Frontal cortex (tissue), 4 donors: ENCODE data around the gene ITPR1. TPM values are rescaled to one million over a fixed set of nuclear protein-coding genes. Genes with fewer than 3 reads are reported as not detected.
"Not testable (repeated sequence)": the region's sequence is repeated elsewhere in the genome, so short reads cannot be mapped to it uniquely, and the experiment has no call there.

Experiments
- DNase-seq, 2 donors: peaks; one replicate each; pipeline ENCODE4 v3.0.0; 2012; ENCODE audit warnings: low spot score in 2 of 2
- FAIRE-seq: peaks from 2 replicates; lab custom pipeline; 2012; peaks lifted over from hg19 to GRCh38; lab: Jason Lieb, UNC
- total RNA-seq: library from RNA; depleted of rRNA; stranded (reverse); fragments of >200 nt; gene quantifications from one replicate; pipeline ENCODE4 v1.2.3, GENCODE V29; 2014
- donor health status: control.
- donor health status: control.
- donor health status: control.

The ITPR1 gene
- total RNA-seq = 70.9 TPM

DNA sequence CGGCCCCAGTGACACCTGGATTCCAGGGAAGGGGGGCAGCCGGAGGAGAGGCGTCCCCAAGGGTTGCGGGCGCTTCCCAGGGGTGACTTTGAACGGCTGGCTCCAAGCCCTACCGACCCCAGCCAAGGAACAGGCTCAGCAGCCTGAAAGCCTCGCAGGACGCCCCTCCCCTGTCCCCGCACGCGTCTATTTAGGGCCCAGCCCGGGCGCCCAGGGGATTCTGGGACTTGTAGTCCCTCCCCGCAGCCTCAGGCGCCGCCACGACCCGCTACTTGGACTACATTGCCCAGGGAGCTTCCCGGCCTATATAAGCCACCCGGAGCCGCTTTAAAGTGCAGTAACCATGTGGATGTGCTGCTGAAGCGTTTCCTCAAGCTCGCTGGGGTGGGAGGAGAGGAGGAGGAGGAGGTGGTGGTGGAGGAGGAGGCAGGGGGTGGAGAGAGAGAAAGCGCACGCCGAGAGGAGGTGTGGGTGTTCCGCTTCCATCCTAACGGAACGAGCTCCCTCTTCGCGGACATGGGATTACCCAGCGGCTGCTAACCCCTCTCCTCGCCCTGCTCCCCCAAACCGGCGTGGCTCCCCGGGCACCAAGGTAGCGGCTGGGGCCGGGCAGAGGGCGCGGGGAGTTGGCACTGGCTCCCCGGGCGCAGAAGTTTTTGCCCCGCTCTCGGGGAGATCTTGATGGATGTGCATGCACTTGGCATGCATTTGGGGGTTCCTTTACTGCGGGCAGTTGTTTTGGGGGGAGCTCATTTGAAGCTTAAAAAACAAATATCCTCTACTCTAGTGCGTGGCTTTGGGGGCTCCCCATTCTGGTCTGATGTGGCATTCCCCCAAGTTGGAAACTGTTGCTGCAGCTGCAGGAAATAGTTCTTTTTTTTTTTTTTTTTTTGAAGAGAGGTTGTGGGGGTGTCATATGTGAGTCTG, at the start of gene ITPR1:
Gene ITPR1, plus strand, starts transcription at position 335 of the 927 bp plus-strand sequence. CDS start 23,144 bp downstream, outside the sequence.
- no peak for FAIRE-seq
- DNase-seq = peak; percentile 87 to 93

DNA sequence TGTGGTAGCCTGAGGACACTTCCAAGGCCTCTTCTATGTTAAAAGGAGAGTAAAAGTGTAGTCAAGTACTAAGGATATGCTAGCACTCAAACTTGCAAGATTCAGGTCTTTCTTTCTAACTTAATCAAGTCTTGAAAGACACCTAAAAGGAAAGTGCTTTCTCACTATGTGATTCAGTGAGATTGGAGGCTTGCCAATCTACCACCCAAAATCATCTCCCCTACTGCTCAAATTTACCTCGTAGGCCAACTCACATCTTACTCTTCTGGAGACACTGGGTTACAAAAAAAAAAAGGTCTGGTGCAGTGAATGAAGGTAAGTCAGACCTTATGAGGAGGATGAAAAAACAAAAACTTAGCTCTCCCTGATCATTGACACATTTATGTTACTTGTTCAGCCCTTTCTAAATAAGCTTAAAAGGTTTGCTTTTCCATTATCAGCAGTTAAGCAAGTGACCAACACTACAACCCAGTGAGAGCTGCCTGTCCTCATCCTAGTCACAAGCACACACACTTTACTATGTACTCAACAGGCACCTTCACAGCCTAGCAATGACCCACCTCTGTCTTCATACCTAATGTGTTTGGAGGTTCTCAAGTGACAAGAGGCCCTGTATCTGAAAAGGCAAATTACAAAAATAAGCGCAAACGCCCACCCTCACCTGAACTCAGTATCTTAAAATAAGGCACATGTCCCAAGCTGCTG, 45.7 kb upstream of the ITPR1 start:
- FAIRE-seq (no peak), DNase-seq (no peak)

DNA sequence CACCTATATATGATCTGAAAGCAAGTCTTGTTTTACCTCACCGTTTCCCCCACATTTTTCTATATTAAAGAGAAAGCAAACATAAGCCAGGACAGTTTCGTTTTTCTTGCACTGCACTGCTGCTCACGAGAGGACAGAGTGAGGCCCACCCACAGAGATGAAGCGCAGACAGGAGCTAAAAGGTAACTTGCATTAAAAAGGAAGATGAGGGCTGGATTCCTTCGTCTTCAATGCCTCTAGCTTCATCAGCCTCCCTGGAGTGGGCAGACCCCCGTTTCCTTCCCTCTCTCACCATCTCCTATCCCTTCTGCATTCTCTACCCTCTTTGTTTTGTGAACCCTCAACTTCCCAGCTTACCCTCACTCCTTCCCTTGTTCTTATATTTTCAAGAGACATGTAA, 45.0 kb upstream of the ITPR1 start:
- FAIRE-seq (no peak), DNase-seq (no peak)

DNA sequence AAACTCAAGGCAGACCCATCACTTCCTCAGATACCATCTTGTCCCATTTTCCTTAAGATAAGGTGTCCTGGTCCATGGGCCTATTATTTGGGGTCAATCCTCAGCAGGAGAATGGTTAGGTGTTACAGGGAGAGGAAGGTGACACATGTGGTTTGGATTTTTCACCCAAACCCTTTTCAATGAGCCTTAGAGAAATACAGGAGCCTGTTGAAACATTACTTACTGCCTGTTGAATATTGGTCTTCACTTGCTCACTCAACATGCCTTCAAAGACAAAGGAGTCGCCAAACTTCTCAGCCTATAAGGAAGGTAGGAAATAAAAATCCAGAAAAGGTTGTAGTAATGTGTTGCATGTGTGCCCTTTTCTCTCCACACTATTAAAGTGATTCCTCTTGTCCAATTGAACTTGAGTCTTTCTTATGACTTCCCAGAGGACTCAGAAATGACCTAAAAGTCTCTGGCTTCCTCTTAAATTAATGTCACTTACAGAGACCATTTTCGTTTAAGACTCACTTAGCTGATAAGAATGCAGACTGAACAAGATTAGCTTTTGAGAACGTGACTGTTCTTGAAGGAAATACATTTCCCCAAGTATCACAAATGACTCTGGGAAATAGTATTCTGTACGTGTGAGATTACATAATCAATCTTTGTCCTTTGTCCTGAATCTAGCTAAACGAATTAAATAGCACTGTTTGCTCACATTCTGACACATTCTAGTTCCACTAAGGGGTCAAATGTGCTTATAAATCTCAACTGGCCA, 43.9 kb upstream of the ITPR1 start:
- no peak for DNase-seq
- FAIRE-seq = no peak

DNA sequence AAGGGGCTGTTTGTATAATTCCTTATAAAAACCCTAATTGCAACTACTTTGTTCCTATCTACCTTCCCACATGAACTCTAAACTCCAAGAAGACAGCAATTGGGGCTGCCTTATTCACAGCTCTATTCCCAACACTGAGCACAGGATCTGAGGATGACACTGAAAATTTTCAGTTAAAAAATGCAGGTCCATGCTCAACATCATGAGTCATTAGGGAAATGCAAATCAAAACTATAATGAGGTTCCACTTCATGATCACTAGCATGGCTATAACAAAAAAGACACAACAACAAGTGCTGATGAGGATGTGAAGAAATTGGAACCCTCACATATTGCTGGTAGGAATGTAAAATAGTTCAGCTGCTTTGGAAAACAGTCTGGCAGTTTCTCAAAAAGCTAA, 39.0 kb upstream of the ITPR1 start:
- DNase-seq (no peak), FAIRE-seq (no peak)

DNA sequence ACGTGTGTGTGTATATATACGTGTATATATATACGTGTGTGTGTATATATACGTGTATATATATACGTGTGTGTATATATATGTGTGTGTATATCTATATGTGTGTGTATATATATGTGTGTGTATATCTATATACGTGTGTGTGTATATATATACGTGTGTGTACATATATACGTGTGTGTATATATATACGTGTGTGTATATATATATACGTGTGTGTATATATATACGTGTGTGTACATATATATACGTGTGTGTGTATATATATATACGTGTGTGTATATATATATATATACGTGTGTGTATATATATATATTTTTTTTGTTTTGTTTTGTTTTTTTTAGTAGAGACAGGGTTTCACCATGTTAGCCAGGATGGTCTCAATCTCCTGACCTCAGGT, 36.4 kb upstream of the ITPR1 start:
- peak; percentile 99 for FAIRE-seq
- DNase-seq = not testable (repeated sequence)

DNA sequence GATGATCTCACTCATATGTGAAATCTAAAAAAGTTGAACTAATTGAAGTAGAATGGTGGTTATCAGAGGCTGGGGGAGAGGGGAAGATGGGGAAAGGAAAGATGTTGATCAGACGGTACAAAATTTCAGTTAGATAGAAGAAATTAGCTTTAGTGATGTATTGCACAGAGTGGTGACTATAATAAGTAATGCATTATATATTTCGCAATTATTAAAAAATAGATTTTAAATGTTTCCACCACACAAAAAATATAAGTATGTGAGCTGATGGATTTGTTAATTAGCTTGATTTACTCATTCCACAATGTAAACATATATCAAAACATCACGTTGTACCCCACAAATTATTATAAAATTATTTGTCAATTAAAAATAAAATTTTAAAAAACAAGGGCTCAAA, 34.2 kb upstream of the ITPR1 start:
- FAIRE-seq = no peak
- no peak for DNase-seq

DNA sequence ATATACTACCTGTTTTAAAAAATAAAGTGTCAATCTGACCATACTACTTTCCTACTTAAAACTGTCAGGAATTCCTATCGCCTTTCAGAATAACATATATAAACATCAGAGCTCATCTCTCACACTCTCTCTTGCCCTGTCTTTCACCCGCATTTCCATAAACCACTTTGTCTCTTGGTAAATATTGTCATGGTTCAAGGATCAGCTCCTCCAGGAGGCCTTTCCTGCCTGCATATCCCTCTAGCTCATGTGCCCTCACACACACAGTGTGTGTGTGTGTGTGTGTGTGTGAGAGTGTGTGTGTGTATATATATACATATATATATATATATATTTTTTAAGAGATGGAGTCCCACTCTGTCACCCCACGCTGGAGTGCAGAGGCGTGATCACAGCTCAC, 32.8 kb upstream of the ITPR1 start:
- FAIRE-seq (no peak), DNase-seq (no peak)

DNA sequence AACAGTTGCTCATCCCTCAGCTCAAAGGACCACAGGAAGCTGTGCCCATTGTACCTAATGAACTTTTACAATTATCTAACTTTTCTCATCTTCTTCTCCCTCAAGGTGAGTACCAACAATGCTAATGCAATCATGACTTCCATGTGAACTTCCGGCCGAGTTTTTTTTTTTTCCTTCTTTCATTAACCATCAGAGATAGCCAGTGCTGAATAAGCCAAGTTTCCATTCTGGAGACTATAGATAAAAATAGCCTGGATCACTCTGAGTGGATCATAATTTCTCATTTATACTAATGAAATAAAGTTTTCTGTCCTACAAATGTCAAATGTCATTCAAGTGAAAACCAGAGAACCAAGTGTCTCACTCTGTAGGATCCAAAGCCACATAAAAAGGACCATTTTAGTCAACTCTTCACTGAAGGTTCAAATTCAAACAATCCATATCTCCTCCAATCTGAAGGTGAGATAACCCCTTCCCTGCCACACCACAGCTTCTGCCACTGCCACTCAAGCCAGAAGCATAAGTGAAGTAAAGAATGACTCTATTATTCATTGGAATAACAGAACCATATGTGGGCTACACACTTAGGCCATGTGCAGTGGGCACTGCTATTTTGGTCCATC, 31.6 kb upstream of the ITPR1 start:
- DNase-seq (no peak), FAIRE-seq (no peak)

DNA sequence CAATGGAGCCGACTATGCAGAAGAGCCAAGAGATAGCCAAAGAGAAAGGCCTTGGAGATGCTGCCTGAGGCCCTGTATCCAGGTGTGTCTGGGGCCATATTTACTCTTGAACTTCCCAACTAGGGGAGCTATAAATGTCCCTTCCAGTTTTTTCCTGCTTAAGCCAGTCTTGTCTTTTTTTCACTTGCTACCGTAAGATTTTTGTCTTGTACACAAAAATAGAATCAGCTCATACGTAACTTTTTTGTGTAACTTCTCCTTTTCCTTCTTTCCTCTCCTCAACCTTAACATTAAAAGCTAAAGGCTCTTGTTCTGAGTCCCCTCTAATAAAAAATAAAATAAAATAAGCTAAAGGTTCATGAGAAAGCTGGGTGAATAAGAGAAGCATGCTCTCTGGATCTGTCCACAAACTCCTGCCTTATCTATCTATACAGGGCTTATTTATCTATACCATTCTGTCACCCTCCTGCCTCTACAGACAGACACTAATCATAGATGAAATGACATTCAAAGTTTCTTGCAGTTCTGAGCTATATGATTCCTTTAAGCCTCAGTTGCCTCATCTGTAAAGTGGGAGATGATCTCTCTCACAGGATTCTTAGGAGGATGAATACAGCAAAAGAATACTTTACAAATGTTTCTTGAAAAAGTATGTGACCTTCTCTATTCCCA, 30.6 kb upstream of the ITPR1 start:
- FAIRE-seq (no peak), DNase-seq (no peak)

DNA sequence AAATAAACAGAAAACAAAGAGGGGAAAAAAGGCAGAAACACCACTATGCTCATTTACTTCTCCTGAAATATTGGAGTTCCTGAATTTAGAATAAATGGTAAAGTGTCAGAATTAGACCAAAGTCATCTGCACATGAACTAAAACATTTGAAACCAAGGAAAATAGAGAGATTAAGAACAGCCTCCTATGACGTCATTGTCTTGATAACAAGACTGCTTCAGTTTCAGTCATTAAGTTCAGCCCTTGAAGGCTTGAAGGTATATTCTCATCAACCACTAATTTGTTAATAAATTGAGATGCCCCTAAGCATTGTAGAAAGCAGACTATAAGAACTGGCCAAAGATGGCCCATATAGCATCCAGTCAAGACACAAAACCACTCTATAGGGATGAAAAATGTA, 28.6 kb upstream of the ITPR1 start:
- DNase-seq (no peak), FAIRE-seq (no peak)

DNA sequence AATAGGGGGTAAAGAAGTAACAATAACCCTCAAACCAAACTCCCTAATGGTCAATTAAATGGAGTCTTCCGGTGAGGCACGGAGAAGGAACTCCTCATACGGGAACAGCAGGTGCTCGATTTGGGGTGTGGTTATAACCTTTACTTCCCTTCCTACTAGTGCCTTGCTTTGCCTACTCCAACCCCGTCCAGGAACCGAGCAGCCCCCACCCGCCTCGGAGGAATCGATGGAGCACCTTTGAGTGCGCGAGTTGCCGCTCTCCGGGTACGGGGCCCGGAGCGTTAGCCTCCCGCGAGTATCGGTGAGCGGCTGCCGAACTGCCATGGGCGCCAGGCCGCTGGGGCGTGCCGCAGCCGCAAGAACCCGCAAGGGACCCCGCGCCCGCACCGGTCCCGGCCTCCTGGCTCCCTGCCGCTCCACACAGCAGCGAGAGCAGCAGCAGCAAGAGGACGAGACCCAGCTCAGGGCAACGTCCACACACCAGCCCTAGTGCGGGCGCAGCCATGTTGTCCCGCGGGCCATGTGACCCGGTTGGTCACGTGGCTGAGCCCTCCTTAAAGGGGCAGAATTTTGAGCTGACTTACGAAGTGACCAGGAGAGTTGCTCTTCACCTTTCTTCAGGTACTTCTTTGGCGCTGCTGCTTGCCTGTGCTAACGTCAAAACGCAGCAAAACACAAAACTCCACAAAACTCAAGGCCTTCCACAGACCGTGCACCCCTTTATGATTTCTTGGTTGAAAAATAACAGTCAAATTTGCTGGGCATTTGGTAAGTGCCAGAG, 26.2 kb upstream of the ITPR1 start, which contains the start of gene SUMF1:
Gene SUMF1, minus strand, starts transcription at position 529 of the 781 bp plus-strand sequence. Its CDS starts 24 bp downstream, at position 505.
- DNase-seq (peak; percentile 89), FAIRE-seq (no peak)

DNA sequence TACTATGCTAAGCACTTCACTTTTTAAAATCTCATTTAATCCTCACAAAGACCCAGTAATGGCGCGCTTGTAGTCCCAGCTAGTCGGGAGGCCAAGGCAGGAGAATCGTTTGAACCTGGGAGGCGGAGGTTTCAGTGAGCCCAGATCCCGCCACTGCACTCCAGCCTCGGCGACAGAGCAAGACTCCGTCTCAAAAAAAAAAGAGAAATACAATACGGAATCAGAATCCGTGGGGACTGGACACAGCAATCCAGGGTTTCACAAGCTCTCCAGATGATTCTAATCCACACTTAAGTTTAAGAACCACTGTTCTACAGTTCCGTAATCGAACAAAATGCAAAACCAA, 25.7 kb upstream of the ITPR1 start:
- DNase-seq (no peak), FAIRE-seq (no peak)

DNA sequence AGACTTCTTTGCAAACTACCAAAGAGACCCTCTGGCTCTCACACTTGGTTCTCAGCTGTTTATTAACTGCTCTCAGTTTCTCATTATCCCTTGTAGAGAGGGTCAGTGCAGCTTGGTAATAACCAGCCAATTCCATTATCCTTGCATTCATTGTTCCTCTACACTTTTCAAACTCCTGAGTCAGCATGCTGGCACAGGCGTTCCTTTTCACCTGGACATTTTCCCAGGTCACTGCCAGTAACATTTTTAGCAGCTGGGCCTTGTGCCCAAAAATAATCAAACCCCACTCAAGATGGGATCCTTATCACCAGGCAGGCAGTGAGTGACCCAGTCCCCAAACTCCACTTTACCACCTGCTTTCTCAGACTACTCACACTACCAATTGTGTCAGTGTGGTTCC, 21.2 kb upstream of the ITPR1 start:
- FAIRE-seq = no peak
- DNase-seq = no peak

DNA sequence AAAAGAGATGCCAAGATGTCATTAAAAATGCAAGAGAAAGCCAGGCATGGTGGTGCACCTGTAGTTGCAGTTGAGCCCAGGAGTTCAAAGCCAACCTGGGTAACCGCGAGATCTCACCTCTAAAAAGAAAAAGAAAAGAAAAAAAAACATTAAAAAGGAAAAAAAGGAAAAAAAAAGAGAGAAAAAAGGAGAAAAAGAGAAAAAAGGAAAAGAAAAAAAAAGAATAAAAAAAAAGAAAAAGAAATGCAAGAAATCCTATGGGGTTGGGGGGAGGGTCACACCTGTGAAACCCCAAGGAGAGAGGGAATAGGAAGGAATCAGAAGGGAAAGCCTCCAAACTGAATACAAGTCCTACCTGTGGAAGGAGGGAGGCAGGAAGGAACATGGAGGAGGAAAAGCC, 20.8 kb upstream of the ITPR1 start:
- FAIRE-seq = no peak
- DNase-seq = no peak

DNA sequence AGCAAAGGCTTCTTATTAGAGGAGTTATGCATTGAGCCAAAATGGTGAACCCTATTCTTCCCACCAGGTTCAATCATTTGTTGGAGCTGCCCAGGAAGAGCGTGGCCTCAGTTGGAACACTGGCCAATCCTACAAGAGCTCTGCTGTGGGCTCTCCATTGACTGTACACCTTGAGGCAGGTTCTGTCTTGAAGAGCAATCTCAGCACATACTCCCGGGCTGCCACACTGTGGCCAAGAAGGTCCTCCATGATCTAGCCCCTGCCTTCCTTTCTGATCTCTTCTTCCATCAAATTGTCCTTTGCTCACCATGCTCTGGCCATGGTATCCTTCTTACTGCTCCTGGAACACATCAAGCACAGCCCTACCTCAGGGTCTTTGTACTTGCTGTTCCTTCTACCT, 20.4 kb upstream of the ITPR1 start:
- no peak for DNase-seq
- no peak for FAIRE-seq

DNA sequence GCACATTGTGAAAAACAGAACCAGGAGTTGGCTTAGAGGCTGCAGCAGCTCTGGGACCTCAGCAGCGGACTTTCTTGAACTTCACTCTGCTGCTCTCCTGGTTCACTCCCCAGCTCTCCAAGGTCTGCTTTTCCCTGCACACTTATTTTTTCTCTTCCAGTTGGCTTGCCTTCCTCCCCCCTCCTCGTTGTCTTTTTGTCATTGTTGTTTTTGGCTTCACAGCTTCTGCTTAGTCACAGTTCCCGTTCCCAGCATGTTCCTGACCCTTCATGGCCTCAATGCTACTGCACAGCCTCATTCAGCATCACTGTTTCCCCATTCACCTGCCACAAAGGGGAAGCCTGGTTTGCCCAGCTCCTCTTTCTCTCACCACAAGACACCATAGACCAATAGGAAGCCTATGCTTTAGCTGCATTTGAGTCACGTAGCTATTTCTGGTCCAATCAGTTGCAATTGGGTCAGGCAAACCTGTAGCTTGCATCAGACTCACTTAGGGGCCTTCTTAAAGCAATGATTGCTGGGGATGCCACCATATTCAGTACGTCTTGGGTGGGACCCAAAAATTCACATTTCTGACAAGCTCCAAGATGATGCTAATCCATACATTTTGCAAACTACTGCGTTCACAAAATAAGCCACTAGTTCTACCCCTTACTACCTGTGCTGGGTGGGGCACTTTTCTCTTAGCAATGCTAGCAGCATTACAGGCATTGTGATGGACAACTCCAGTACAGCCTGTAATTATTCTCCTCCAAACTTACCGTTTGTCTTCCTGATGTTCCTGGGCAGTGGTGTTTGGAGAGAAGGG, 18.3 kb upstream of the ITPR1 start:
- DNase-seq (peak in 1 of 2 donors; percentile 17), FAIRE-seq (no peak)

DNA sequence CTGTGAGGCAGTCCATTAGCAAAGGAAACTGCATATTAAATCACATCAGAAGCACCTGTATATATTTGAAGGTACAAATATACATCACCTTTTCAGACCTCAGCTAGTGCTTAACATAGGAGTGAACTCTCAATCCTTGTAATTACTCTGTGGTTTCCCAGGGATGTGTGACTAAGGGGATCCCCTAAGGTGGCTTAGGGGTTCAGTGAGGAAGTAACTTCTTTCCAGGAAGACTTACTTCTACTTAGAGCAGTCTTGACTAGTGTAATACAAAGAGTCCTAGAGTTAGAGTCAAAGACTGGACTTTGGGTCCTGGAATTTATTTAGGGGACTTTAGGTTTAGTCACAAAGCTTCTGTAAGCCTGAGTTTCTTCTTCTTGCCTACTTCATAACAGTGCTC, 17.3 kb upstream of the ITPR1 start:
- FAIRE-seq = no peak
- DNase-seq = no peak
